Measurements from ENCODE around the gene AREG. TPM values are rescaled to one million over a fixed set of nuclear protein-coding genes. Genes with fewer than 3 reads are reported as not detected.

AREG gene
- total RNA-seq, 1 experiment from 2014 or later, result 0.33 TPM

- no peaks in the 10 kb centered on the region for H3K4me1 Mint-ChIP-seq
- POLR2A ChIA-PET, result no interaction called here
- DNase-seq (ENCODE audit: low spot score), result no peak
Observed at GRCh38 chr4:74481891-74482609, 37.1 kb downstream of the AREG start.

More at GRCh38 chr4:74481891-74482609, 37.1 kb downstream of the AREG start:
- no peak for TF ChIP-seq E2F5 (CRISPR knock-in tag; IDR thresholded peaks at IDR 0.05)
- TF ChIP-seq MYBL2 (CRISPR knock-in tag; IDR thresholded peaks at IDR 0.05), result no peak
- no peak for TF ChIP-seq SP1 (CRISPR knock-in tag; conservative IDR thresholded peaks at IDR 0.05)
- TF ChIP-seq RORB (CRISPR knock-in tag; IDR thresholded peaks at IDR 0.05), result no peak
- TF ChIP-seq GABPB1 (CRISPR knock-in tag; IDR thresholded peaks at IDR 0.05), result no peak
- TF ChIP-seq PRDM15 (CRISPR knock-in tag; IDR thresholded peaks at IDR 0.05), result no peak
- TF ChIP-seq HMGA2 (CRISPR knock-in tag; IDR thresholded peaks at IDR 0.05), result no peak
- no peak for TF ChIP-seq ZNF121 (CRISPR knock-in tag; IDR thresholded peaks at IDR 0.05)
- TF ChIP-seq STAT6 (CRISPR knock-in tag; conservative IDR thresholded peaks at IDR 0.05; ENCODE audit: low read depth), result no peak
- TF ChIP-seq ZNF232 (CRISPR knock-in tag; IDR thresholded peaks at IDR 0.05), result no peak
- TF ChIP-seq FOXJ3 (CRISPR knock-in tag; IDR thresholded peaks at IDR 0.05; ENCODE audit: borderline replicate concordance), result no peak
- no peak for TF ChIP-seq HMGXB4 (CRISPR knock-in tag; IDR thresholded peaks at IDR 0.05)
- TF ChIP-seq MLX (CRISPR knock-in tag; IDR thresholded peaks at IDR 0.05), result no peak
- H3K36me3 Mint-ChIP-seq, result no peaks in the 10 kb centered on the region
- 0 out of 2 replicates have a peak, but pooled peaks cover 3% of the 10 kb centered on the region for H3K27me3 Mint-ChIP-seq (ENCODE audit: low read depth)
- no peaks in the 10 kb centered on the region for H3K9me3 Mint-ChIP-seq
- H3K27ac Mint-ChIP-seq, result no peak overlapping the region
- no peak overlapping the region for H3K4me3 Mint-ChIP-seq
- ATAC-seq, result no peak
- CTCF ChIA-PET, result no interaction called here

Measured in WTC11 (cell line).